Measurements from ENCODE around the gene PIN1.

The PIN1 gene

GRCh38 chr19:9801976-9802375, 33.1 kb upstream of the PIN1 start:
- no peak for TF ChIP-seq CTCF (IDR thresholded peaks at IDR 0.05; ENCODE audit: control insufficient read depth, insufficient read depth, low read depth, low read length, missing control alignments)
- no peak overlapping the region for H3K4me3 ChIP-seq (ENCODE audit: control insufficient read depth, low read depth, low read length)
- DNase-seq (ENCODE audit: low read depth): no peak

- no peak overlapping the region for H3K4me3 ChIP-seq (ENCODE audit: control insufficient read depth, low read depth, low read length)
- DNase-seq (ENCODE audit: low read depth): no peak
- no peak for TF ChIP-seq CTCF (IDR thresholded peaks at IDR 0.05; ENCODE audit: control insufficient read depth, insufficient read depth, low read depth, low read length, missing control alignments)
Observed at GRCh38 chr19:9806803-9807202, 28.3 kb upstream of the PIN1 start.

GRCh38 chr19:9808855-9809824, 26.0 kb upstream of the PIN1 start:
- DNase-seq (ENCODE audit: low read depth): no peak
- H3K4me3 ChIP-seq (ENCODE audit: control insufficient read depth, low read depth, low read length): no peak overlapping the region
- no peak for TF ChIP-seq CTCF (IDR thresholded peaks at IDR 0.05; ENCODE audit: control insufficient read depth, insufficient read depth, low read depth, low read length, missing control alignments)

- TF ChIP-seq CTCF (IDR thresholded peaks at IDR 0.05; ENCODE audit: control insufficient read depth, insufficient read depth, low read depth, low read length, missing control alignments): no peak
- no peak for DNase-seq (ENCODE audit: low read depth)
- H3K4me3 ChIP-seq (ENCODE audit: control insufficient read depth, low read depth, low read length): no peak overlapping the region
Observed at GRCh38 chr19:9811139-9811538, 24.0 kb upstream of the PIN1 start.

GRCh38 chr19:9818175-9818733, 16.9 kb upstream of the PIN1 start:
- peak overlapping the region; percentile 90 for H3K4me3 ChIP-seq (ENCODE audit: control insufficient read depth, low read depth, low read length)
- TF ChIP-seq CTCF (IDR thresholded peaks at IDR 0.05; ENCODE audit: control insufficient read depth, insufficient read depth, low read depth, low read length, missing control alignments): no peak
- DNase-seq (ENCODE audit: low read depth): no peak

- peak within 1 kb of the TSS; percentile 90 for H3K4me3 ChIP-seq (ENCODE audit: control insufficient read depth, low read depth, low read length)
- TF ChIP-seq CTCF (IDR thresholded peaks at IDR 0.05; ENCODE audit: control insufficient read depth, insufficient read depth, low read depth, low read length, missing control alignments): no peak
- peak; percentile 98 for DNase-seq (ENCODE audit: low read depth)
Observed at GRCh38 chr19:9818734-9819595, 16.2 kb upstream of the PIN1 start, which contains the start of gene FBXL12. Gene FBXL12, minus strand, starts transcription at chr19:9819079. Its CDS starts 266 bp downstream, at chr19:9818813.
